ENCODE results near the gene VTI1A.
A peak's percentile ranks its signal among the peaks of the same experiment; 100 is the strongest.
"Not testable (repeated sequence)": the region's sequence is repeated elsewhere in the genome, so short reads cannot be mapped to it uniquely, and the experiment has no call there.

VTI1A gene

GRCh38 chr10:112721080-112721698, 274.2 kb downstream of the VTI1A start:
- no peak for DNase-seq (ENCODE audit: low read depth)
- no peak overlapping the region for H3K4me3 ChIP-seq (ENCODE audit: low read length)
- TF ChIP-seq CTCF (conservative IDR thresholded peaks at IDR 0.05; ENCODE audit: low read depth, low read length) = peak; percentile 71

DNA sequence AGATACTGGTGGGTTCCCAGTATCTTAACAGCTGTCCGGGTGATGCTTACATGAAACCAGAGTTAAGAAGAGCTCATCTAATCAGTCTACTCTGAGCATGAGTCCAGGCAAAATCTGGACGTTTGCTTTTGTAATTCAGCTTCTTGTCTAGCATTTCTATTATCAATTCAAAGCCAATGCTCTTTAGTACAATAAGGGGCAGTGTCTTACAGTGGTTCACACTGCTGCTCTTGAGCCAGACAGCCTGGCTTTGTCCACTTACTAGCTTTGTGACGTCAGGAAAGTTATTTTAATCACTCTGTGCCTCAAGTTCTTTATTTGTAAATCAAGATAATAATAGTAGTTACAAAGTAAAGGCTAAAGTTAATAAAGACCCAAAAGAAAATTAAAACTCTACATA, 275.7 kb downstream of the VTI1A start:
- H3K4me3 ChIP-seq (ENCODE audit: low read length) = no peak overlapping the region
- no peak for TF ChIP-seq CTCF (conservative IDR thresholded peaks at IDR 0.05; ENCODE audit: low read depth, low read length)
- DNase-seq (ENCODE audit: low read depth) = no peak

DNA sequence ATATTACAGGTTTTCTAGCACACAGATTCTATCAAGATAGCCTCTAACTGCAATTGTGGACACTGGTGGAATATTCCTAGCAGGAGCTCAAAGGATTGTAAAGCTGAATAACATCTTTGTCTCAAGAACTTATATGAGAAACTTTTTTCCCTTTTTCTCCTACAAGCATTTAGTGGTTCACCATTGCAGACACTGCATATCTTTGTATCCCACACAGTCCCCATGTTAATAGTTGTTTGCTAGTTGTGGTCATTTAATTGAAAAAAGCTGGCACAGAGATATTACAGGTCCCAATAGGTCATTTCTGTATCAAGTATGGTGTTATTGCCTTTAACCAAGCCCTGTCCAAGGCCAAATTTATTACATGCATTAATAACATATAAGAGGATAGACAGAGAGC, 276.9 kb downstream of the VTI1A start:
- no peak for TF ChIP-seq CTCF (conservative IDR thresholded peaks at IDR 0.05; ENCODE audit: low read depth, low read length)
- DNase-seq (ENCODE audit: low read depth) = no peak
- H3K4me3 ChIP-seq (ENCODE audit: low read length) = no peak overlapping the region

- no peak for TF ChIP-seq CTCF (conservative IDR thresholded peaks at IDR 0.05; ENCODE audit: low read depth, low read length)
- no peak overlapping the region for H3K4me3 ChIP-seq (ENCODE audit: low read length)
- DNase-seq (ENCODE audit: low read depth) = no peak
Measured at GRCh38 chr10:112724404-112724991, 277.5 kb downstream of the VTI1A start.

DNA sequence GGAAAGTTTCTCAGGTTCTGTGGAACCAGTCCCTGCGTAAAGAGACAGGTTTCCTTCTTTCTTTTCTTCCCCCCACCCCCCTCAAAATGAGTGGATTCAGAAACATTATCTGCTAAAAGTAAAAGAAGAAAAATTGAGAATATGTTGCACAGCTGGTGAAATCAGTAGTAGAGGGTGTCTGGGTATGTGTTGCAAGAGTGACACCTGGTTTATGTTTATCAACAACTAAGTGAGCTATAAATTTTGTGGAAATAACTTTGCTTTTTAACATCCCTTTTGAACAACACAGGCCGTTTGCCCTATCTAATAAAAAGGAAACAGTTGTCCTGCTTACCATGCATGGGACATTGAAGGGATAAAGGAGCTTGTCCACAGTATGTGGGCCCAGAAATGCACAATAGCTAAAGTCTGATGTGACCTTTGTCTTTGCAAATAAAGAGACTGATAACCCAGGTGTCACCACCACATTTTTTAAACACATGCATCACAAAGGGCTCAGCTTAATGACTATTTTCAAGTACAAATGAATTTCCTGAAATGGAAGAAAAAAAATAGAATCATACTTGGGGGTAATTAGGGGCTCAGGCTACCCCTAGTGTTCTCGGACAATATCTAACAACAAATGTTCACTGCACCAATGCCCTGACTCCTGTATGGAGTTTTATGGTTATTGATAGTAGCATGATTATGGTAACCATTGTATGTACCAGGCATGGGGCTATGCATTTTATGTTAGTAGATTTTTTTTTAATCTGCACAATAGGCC, 281.3 kb downstream of the VTI1A start:
- DNase-seq (ENCODE audit: low read depth) = no peak
- no peak overlapping the region for H3K4me3 ChIP-seq (ENCODE audit: low read length)
- no peak for TF ChIP-seq CTCF (conservative IDR thresholded peaks at IDR 0.05; ENCODE audit: low read depth, low read length)

- no peak for TF ChIP-seq CTCF (conservative IDR thresholded peaks at IDR 0.05; ENCODE audit: low read depth, low read length)
- no peak overlapping the region for H3K4me3 ChIP-seq (ENCODE audit: low read length)
- no peak for DNase-seq (ENCODE audit: low read depth)
Measured at GRCh38 chr10:112728997-112729396, 282.0 kb downstream of the VTI1A start.

DNA sequence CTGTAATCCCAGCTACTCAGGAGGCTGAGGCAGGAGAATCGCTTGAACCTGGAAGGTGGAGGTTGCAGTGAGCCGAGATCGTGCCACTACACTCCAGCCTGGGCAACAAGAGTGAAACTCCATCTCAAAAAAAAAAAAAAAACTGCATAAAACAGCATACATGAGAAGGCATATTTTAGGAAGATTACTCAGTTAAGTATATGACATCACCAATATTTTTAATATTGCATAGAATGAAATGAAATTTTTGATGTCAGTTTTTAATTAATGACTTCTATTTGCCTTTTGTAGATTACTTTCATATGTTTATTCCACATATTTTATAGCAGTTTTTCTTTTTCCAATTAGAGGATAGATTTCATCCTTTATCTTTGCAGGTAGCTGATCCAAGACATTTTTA, 284.4 kb downstream of the VTI1A start:
- DNase-seq (ENCODE audit: low read depth); H3K4me3 ChIP-seq (ENCODE audit: low read length): not testable (repeated sequence)
